Astrocyte (in vitro differentiated cells and primary cell): ENCODE results near the gene PTCH2. TPM values are rescaled to one million over a fixed set of nuclear protein-coding genes. Genes with fewer than 3 reads are reported as not detected.

Experiments used
- DNase-seq: peaks from one replicate; pipeline ENCODE4 v3.0.0-alpha.2; 2010; ENCODE audit warnings: low read depth
- FAIRE-seq: peaks from 2 replicates; lab custom pipeline; 2011; peaks lifted over from hg19 to GRCh38; lab: Jason Lieb, UNC
- H2AFZ ChIP-seq: 2 replicates; pipeline ENCODE4 v1.6.0; 2012; ENCODE audit warnings: low read depth, low read length, inconsistent platforms
- H3K27ac ChIP-seq: 2 replicates; pipeline ENCODE4 v1.5.1; 2011; ENCODE audit warnings: low read depth, low read length, inconsistent platforms
- H3K27me3 ChIP-seq: 2 replicates; pipeline ENCODE4 v1.6.0; 2011; ENCODE audit warnings: low read length, inconsistent platforms; ENCODE audit not compliant: insufficient read depth
- H3K36me3 ChIP-seq: 2 replicates; pipeline ENCODE4 v1.5.1; 2011; ENCODE audit warnings: low read length, inconsistent platforms; ENCODE audit not compliant: insufficient read depth
- H3K4me1 ChIP-seq: 2 replicates; pipeline ENCODE4 v1.5.1; 2011; ENCODE audit warnings: low read length, inconsistent platforms; ENCODE audit not compliant: insufficient read depth
- H3K4me2 ChIP-seq: 2 replicates; pipeline ENCODE4 v1.6.0; 2012; ENCODE audit warnings: low read length, inconsistent platforms
- H3K4me3 ChIP-seq: 2 replicates; pipeline ENCODE4 v1.5.1; 2011; ENCODE audit warnings: low read depth, mild to moderate bottlenecking, low read length, inconsistent platforms; ENCODE audit not compliant: insufficient read depth
- H3K79me2 ChIP-seq: 2 replicates; pipeline ENCODE4 v1.6.0; 2012; ENCODE audit warnings: mild to moderate bottlenecking, low read length, inconsistent platforms; ENCODE audit not compliant: insufficient read depth
- H3K9ac ChIP-seq: 2 replicates; pipeline ENCODE4 v1.6.0; 2012; ENCODE audit warnings: mild to moderate bottlenecking, low read length, inconsistent platforms
- H3K9me3 ChIP-seq: 2 replicates; pipeline ENCODE4 v1.5.1; 2012; ENCODE audit warnings: low read depth, mild to moderate bottlenecking, low read length, inconsistent platforms; ENCODE audit not compliant: insufficient read depth
- H4K20me1 ChIP-seq: 2 replicates; pipeline ENCODE4 v1.6.0; 2012; ENCODE audit warnings: low read length, inconsistent platforms; ENCODE audit not compliant: insufficient read depth
- H3K27ac Mint-ChIP-seq: one replicate; pipeline ENCODE4 v1.8.0; 2021; ENCODE audit warnings: mild to moderate bottlenecking, mixed read lengths; ENCODE audit not compliant: unreplicated experiment
- H3K27me3 Mint-ChIP-seq: one replicate; pipeline ENCODE4 v1.8.0; 2021; ENCODE audit warnings: low read depth, mixed read lengths; ENCODE audit not compliant: unreplicated experiment
- H3K36me3 Mint-ChIP-seq: one replicate; pipeline ENCODE4 v1.8.0; 2021; ENCODE audit warnings: low read depth, mixed read lengths; ENCODE audit not compliant: unreplicated experiment
- H3K4me1 Mint-ChIP-seq: one replicate; pipeline ENCODE4 v1.8.0; 2021; ENCODE audit warnings: low read depth, mixed read lengths; ENCODE audit not compliant: unreplicated experiment
- H3K4me3 Mint-ChIP-seq: one replicate; pipeline ENCODE4 v1.8.0; 2021; ENCODE audit warnings: mild to moderate bottlenecking, moderate library complexity, mixed read lengths; ENCODE audit not compliant: unreplicated experiment
- H3K9me3 Mint-ChIP-seq: one replicate; pipeline ENCODE4 v1.8.0; 2021; ENCODE audit warnings: mild to moderate bottlenecking, mixed read lengths; ENCODE audit not compliant: unreplicated experiment
- EZH2 ChIP-seq: IDR thresholded peaks from 2 replicates; pipeline ENCODE4 v1.6.1; 2012; ENCODE audit warnings: mild to moderate bottlenecking, low read length, inconsistent platforms; ENCODE audit not compliant: insufficient read depth
- total RNA-seq: library from RNA; stranded (reverse); gene quantifications from 2 replicates; pipeline ENCODE4 v1.2.1, GENCODE V29; 2021
- TF ChIP-seq, protein P1 (sequence below): IDR thresholded peaks from 2 replicates; pipeline ENCODE4 v1.5.1; 2011; ENCODE audit warnings: low read depth, mild to moderate bottlenecking, inconsistent platforms, low read length, moderate library complexity; ENCODE audit not compliant: insufficient read depth

PTCH2 gene
- total RNA-seq, 1 donor from 2014 or later: 0.89 TPM

DNA sequence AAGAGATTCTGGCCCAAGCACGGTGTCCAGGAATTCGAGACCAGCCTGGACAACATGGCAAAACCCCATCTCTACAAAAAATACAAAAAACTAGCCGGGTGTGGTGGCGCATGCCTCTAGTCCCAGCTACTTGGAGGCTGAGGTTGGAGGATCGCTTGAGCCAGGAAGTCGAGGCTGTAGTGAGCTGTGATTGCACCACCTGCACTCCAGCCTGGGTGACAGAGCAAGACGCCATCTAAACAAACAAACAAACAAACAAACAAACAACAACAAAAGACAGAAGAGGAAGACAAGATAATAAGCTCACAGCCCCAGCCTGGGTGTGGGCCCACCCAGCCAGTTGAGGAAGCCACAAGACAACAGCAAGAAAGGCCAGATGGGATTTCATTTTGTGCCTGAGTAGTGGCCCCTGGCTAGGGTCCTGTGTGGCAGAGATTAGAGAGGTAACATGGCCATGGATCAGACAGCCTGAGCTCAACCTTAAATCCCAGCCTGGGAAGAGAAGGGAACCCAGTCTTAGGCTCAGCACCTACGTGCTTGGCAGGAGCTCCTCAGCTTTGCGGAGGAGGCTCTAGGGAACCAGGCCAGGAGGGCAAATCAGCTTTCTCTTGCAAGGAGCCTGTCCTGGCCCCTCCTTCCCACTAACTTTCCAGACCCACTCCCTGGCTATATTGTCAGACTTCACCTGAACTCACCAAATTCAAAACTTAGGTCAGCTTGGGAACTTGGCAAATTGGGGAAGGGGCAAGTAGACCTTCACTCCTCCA is 50.1 kb downstream of the PTCH2 start:
- Histone ChIP-seq H3K9ac (no peak overlapping the region), H3K4me3 (no peak overlapping the region), H3K4me1 (peaks cover 5% of the 10 kb centered on the region), H4K20me1 (no peaks in the 10 kb centered on the region), H3K27ac (no peak overlapping the region), H3K36me3 (no peaks in the 10 kb centered on the region), H3K27me3 (no peaks in the 10 kb centered on the region), H2AFZ (no peak overlapping the region), H3K9me3 (no peaks in the 10 kb centered on the region), H3K79me2 (no peaks in the 10 kb centered on the region), H3K4me2 (no peak overlapping the region)
- peak overlapping the region; percentile 71 for H3K4me3 Mint-ChIP-seq
- peaks cover 7% of the 10 kb centered on the region for H3K27me3 Mint-ChIP-seq
- H3K36me3 Mint-ChIP-seq: no peaks in the 10 kb centered on the region
- DNase-seq: no peak
- no peaks in the 10 kb centered on the region for H3K9me3 Mint-ChIP-seq
- peaks cover 2% of the 10 kb centered on the region for H3K4me1 Mint-ChIP-seq
- TF ChIP-seq, protein P1, sequence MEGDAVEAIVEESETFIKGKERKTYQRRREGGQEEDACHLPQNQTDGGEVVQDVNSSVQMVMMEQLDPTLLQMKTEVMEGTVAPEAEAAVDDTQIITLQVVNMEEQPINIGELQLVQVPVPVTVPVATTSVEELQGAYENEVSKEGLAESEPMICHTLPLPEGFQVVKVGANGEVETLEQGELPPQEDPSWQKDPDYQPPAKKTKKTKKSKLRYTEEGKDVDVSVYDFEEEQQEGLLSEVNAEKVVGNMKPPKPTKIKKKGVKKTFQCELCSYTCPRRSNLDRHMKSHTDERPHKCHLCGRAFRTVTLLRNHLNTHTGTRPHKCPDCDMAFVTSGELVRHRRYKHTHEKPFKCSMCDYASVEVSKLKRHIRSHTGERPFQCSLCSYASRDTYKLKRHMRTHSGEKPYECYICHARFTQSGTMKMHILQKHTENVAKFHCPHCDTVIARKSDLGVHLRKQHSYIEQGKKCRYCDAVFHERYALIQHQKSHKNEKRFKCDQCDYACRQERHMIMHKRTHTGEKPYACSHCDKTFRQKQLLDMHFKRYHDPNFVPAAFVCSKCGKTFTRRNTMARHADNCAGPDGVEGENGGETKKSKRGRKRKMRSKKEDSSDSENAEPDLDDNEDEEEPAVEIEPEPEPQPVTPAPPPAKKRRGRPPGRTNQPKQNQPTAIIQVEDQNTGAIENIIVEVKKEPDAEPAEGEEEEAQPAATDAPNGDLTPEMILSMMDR: no peak
- no peak for TF ChIP-seq EZH2
- peak overlapping the region; percentile 50 for H3K27ac Mint-ChIP-seq
- no peak for FAIRE-seq

DNA sequence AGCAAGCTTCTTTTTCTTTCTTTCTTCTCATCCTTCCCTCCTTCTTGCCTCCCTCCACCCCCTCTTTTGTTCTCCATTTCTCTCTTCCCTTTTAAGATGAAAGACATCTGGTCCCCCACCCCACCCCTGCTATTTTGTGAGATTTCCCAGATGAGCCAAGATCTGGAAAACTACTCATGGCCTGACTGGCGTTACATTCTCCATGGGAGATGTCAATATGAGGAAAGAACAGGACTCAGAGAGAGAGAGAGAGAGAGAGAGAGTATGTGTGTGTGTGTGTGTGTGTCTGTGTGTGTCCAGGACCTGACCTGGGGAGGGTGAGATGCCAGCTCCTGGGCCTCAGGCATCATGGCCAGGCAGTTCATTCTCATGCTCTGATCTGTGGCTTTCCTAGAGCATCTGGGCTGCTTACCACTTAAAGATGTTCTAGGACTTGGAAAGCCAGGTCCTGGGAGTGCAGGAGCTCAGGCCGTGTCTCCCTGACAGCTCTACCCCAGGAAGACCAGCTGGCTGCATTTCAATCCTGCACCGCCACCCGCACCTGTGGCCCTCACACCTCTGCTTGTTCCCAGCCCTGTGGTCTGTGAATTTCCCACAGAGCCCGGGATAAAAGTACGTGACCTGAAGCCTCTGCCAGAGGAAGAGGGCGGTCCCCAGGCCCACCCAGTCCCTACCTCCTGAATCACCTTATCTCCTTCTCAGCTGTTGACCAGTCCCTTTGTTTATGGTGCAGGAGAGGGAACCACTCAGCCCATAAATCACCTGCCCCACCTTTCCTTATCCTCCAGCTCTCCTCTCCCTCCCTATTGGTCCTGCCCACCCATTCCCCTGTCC is 51.9 kb downstream of the PTCH2 start:
- DNase-seq (no peak), FAIRE-seq (no peak)
- no peak overlapping the region for H3K27ac ChIP-seq
- TF ChIP-seq, protein P1: no peak
- no peak for TF ChIP-seq EZH2
- Mint-ChIP-seq H3K4me3 (no peak overlapping the region), H3K27me3 (peaks cover 7% of the 10 kb centered on the region), H3K36me3 (no peaks in the 10 kb centered on the region), H3K9me3 (no peaks in the 10 kb centered on the region), H3K4me1 (peaks cover 2% of the 10 kb centered on the region), H3K27ac (no peak overlapping the region)
- no peaks in the 10 kb centered on the region for H3K79me2 ChIP-seq
- no peaks in the 10 kb centered on the region for H3K27me3 ChIP-seq
- H3K9ac ChIP-seq: no peak overlapping the region
- H3K36me3 ChIP-seq: no peaks in the 10 kb centered on the region
- H3K4me3 ChIP-seq: no peak overlapping the region
- no peak overlapping the region for H2AFZ ChIP-seq
- no peaks in the 10 kb centered on the region for H4K20me1 ChIP-seq
- no peak overlapping the region for H3K4me2 ChIP-seq
- peaks cover 11% of the 10 kb centered on the region for H3K4me1 ChIP-seq
- no peaks in the 10 kb centered on the region for H3K9me3 ChIP-seq
